ENCODE results near the gene HDGFL3. TPM values are rescaled to one million over a fixed set of nuclear protein-coding genes. Genes with fewer than 3 reads are reported as not detected.

The HDGFL3 gene
- total RNA-seq, 1 donor from 2014 or later = 130 TPM

GRCh38 chr15:83105440-83105839, 102.2 kb downstream of the HDGFL3 start:
- no peak for DNase-seq
- no peak overlapping the region for H3K4me3 Mint-ChIP-seq (ENCODE audit: unreplicated experiment)
- TF ChIP-seq, protein P1, sequence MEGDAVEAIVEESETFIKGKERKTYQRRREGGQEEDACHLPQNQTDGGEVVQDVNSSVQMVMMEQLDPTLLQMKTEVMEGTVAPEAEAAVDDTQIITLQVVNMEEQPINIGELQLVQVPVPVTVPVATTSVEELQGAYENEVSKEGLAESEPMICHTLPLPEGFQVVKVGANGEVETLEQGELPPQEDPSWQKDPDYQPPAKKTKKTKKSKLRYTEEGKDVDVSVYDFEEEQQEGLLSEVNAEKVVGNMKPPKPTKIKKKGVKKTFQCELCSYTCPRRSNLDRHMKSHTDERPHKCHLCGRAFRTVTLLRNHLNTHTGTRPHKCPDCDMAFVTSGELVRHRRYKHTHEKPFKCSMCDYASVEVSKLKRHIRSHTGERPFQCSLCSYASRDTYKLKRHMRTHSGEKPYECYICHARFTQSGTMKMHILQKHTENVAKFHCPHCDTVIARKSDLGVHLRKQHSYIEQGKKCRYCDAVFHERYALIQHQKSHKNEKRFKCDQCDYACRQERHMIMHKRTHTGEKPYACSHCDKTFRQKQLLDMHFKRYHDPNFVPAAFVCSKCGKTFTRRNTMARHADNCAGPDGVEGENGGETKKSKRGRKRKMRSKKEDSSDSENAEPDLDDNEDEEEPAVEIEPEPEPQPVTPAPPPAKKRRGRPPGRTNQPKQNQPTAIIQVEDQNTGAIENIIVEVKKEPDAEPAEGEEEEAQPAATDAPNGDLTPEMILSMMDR (IDR thresholded peaks at IDR 0.05; ENCODE audit: partially characterized antibody, unreplicated experiment) = no peak
- H3K27ac Mint-ChIP-seq (ENCODE audit: unreplicated experiment) = no peak overlapping the region
- H3K9me3 Mint-ChIP-seq (ENCODE audit: unreplicated experiment) = peaks cover 2% of the 10 kb centered on the region
- H3K36me3 Mint-ChIP-seq (ENCODE audit: unreplicated experiment) = peaks cover 4% of the 10 kb centered on the region
- H3K27me3 Mint-ChIP-seq (ENCODE audit: unreplicated experiment) = peaks cover 26% of the 10 kb centered on the region
- H3K4me1 Mint-ChIP-seq (ENCODE audit: low read depth, unreplicated experiment) = peaks cover 5% of the 10 kb centered on the region

DNA sequence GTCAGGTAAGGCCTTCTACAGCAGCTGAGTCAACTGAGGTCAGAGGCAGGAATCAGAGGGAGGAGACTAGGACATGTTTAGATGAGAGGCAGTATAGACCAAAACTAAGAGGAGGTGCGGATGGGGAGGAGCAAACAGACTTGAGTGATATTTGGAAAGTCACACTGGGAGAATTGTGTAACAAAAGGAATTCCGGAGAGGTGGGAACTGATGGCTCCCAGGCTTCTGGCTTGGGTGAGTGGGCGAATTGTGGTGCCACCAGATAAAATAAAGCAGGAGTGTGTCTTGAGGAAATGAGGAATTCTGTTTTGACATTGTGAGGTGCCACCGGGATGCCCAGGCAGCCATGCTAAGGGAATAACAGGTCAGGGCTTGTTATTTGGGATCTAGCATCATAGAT, 103.5 kb downstream of the HDGFL3 start:
- DNase-seq = no peak
- TF ChIP-seq, protein P1 (IDR thresholded peaks at IDR 0.05; ENCODE audit: partially characterized antibody, unreplicated experiment) = no peak
- no peaks in the 10 kb centered on the region for H3K36me3 Mint-ChIP-seq (ENCODE audit: unreplicated experiment)
- peaks cover 3% of the 10 kb centered on the region for H3K4me1 Mint-ChIP-seq (ENCODE audit: low read depth, unreplicated experiment)
- no peak overlapping the region for H3K4me3 Mint-ChIP-seq (ENCODE audit: unreplicated experiment)
- no peaks in the 10 kb centered on the region for H3K9me3 Mint-ChIP-seq (ENCODE audit: unreplicated experiment)
- no peak overlapping the region for H3K27ac Mint-ChIP-seq (ENCODE audit: unreplicated experiment)
- H3K27me3 Mint-ChIP-seq (ENCODE audit: unreplicated experiment) = peaks cover 21% of the 10 kb centered on the region

- no peak overlapping the region for H3K4me3 Mint-ChIP-seq (ENCODE audit: unreplicated experiment)
- no peaks in the 10 kb centered on the region for H3K4me1 Mint-ChIP-seq (ENCODE audit: low read depth, unreplicated experiment)
- H3K36me3 Mint-ChIP-seq (ENCODE audit: unreplicated experiment) = no peaks in the 10 kb centered on the region
- no peak overlapping the region for H3K27ac Mint-ChIP-seq (ENCODE audit: unreplicated experiment)
- peaks cover 12% of the 10 kb centered on the region for H3K27me3 Mint-ChIP-seq (ENCODE audit: unreplicated experiment)
- TF ChIP-seq, protein P1 (IDR thresholded peaks at IDR 0.05; ENCODE audit: partially characterized antibody, unreplicated experiment) = no peak
- no peak for DNase-seq
- no peaks in the 10 kb centered on the region for H3K9me3 Mint-ChIP-seq (ENCODE audit: unreplicated experiment)
These were observed 105.3 kb downstream of the HDGFL3 start for GRCh38 chr15:83102346-83102745.

DNA sequence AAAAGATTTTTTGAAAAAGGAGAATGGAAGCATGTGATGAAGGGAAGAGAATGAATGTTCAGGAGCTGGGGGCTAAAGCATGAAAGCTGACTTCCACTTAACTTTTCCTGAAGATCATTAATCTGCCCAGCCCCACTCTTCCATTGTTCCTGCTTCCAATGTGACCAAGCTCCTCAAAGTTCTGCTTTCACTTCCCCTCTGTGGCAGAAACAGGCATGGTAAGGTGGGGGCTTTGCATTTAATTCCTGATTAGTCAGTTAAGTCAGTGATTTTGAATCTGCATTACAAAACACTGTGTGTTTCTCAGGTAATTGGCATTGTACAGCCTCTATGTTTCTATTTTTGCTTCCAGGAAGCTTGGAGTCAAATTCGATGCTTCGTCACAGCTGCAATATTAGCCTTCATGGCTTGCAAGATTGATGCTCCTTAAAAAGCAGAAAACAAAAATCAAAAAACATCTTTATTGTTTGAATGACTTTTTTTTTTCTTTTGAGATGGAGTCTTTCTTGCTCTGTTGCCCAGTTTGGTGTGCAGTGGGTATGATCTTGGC, 107.5 kb downstream of the HDGFL3 start:
- TF ChIP-seq, protein P1 (IDR thresholded peaks at IDR 0.05; ENCODE audit: partially characterized antibody, unreplicated experiment) = no peak
- Mint-ChIP-seq H3K36me3 (ENCODE audit: unreplicated experiment) (no peaks in the 10 kb centered on the region), H3K4me3 (ENCODE audit: unreplicated experiment) (no peak overlapping the region), H3K9me3 (ENCODE audit: unreplicated experiment) (no peaks in the 10 kb centered on the region), H3K27me3 (ENCODE audit: unreplicated experiment) (peaks cover 4% of the 10 kb centered on the region), H3K4me1 (ENCODE audit: low read depth, unreplicated experiment) (no peaks in the 10 kb centered on the region), H3K27ac (ENCODE audit: unreplicated experiment) (no peak overlapping the region)
- no peak for DNase-seq

DNA sequence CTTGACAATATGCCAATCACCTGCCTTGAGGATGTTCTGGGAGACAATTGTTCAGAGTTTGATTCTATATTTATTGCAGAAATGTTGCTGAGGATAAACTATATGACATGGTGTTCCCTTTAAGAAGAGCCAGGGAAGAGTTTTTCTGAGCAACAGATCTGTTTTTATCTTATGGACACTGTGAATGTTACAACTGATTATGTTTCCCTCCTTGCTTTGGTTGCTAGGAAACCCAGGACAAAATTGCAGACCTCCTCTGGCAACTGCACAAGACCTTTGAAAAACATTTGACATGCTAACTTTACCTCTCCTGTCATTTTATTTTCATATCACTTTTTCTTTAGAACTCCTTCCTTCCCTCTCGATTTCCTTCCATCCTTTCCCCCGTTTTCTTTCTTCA, 108.3 kb downstream of the HDGFL3 start:
- H3K4me1 Mint-ChIP-seq (ENCODE audit: low read depth, unreplicated experiment) = no peaks in the 10 kb centered on the region
- TF ChIP-seq, protein P1 (IDR thresholded peaks at IDR 0.05; ENCODE audit: partially characterized antibody, unreplicated experiment) = no peak
- no peaks in the 10 kb centered on the region for H3K36me3 Mint-ChIP-seq (ENCODE audit: unreplicated experiment)
- DNase-seq = no peak
- no peaks in the 10 kb centered on the region for H3K9me3 Mint-ChIP-seq (ENCODE audit: unreplicated experiment)
- H3K27ac Mint-ChIP-seq (ENCODE audit: unreplicated experiment) = no peak overlapping the region
- no peak overlapping the region for H3K4me3 Mint-ChIP-seq (ENCODE audit: unreplicated experiment)
- H3K27me3 Mint-ChIP-seq (ENCODE audit: unreplicated experiment) = peaks cover 4% of the 10 kb centered on the region

All from glutamatergic neuron (in vitro differentiated cells).